ENCODE results near the gene ATXN1. TPM values are rescaled to one million over a fixed set of nuclear protein-coding genes. Genes with fewer than 3 reads are reported as not detected.

ATXN1 gene
- polyA plus RNA-seq, 2 of the 4 experiments (the other 2 are of a cell fraction), result 2.9 to 8.3 TPM

GRCh38 chr6:16473908-16474771 is 287.1 kb downstream of the ATXN1 start:
- Histone ChIP-seq H3K4me3 (no peak overlapping the region), H3K4me2 (no peak overlapping the region), H3K27ac (no peak overlapping the region), H3K9me3 (no peaks in the 10 kb centered on the region), H3K4me1 (peaks cover 26% of the 10 kb centered on the region)
- 85% methylated on average over 1 of the region's 1 CpG for WGBS (ENCODE audit: missing lambda C conversion rate)
- ChIA-PET POLR2A (no interaction called here), CTCF (interaction anchor here (1.5 kb wide), 1 partner anchor 37 kb away, joined by 3 read pairs; no protein-coding TSS in a partner anchor)
- no peak for FAIRE-seq
- DNase-seq (ENCODE audit: low read depth in 1 of 2, low spot score in 1 of 2), result no peak
- no peak for ATAC-seq
- TF ChIP-seq, protein P1, sequence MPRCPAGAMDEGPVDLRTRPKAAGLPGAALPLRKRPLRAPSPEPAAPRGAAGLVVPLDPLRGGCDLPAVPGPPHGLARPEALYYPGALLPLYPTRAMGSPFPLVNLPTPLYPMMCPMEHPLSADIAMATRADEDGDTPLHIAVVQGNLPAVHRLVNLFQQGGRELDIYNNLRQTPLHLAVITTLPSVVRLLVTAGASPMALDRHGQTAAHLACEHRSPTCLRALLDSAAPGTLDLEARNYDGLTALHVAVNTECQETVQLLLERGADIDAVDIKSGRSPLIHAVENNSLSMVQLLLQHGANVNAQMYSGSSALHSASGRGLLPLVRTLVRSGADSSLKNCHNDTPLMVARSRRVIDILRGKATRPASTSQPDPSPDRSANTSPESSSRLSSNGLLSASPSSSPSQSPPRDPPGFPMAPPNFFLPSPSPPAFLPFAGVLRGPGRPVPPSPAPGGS (IDR thresholded peaks at IDR 0.05), result no peak
- TF ChIP-seq EHMT2 (IDR thresholded peaks at IDR 0.05; ENCODE audit: low read depth) (no peak), ZSCAN20 (CRISPR knock-in tag; IDR thresholded peaks at IDR 0.05) (no peak), CTCF (IDR thresholded peaks at IDR 0.05) (no peak), NR3C1 (IDR thresholded peaks at IDR 0.05) (no peak), HOXB13 (CRISPR knock-in tag; IDR thresholded peaks at IDR 0.05; ENCODE audit: low read depth) (no peak), BHLHE40 (IDR thresholded peaks at IDR 0.05; ENCODE audit: low read depth, low read length) (no peak), CBX2 (IDR thresholded peaks at IDR 0.05; ENCODE audit: borderline replicate concordance, low read depth) (no peak), ZFP36 (IDR thresholded peaks at IDR 0.05; ENCODE audit: borderline replicate concordance, partially characterized antibody) (no peak), ZNF302 (CRISPR knock-in tag; IDR thresholded peaks at IDR 0.05) (no peak), ZC3H11A (IDR thresholded peaks at IDR 0.05) (no peak), KDM1A (IDR thresholded peaks at IDR 0.05; ENCODE audit: low read depth) (no peak)
- TF ChIP-seq, protein P2, sequence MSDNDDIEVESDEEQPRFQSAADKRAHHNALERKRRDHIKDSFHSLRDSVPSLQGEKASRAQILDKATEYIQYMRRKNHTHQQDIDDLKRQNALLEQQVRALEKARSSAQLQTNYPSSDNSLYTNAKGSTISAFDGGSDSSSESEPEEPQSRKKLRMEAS (IDR thresholded peaks at IDR 0.05), result no peak

DNA sequence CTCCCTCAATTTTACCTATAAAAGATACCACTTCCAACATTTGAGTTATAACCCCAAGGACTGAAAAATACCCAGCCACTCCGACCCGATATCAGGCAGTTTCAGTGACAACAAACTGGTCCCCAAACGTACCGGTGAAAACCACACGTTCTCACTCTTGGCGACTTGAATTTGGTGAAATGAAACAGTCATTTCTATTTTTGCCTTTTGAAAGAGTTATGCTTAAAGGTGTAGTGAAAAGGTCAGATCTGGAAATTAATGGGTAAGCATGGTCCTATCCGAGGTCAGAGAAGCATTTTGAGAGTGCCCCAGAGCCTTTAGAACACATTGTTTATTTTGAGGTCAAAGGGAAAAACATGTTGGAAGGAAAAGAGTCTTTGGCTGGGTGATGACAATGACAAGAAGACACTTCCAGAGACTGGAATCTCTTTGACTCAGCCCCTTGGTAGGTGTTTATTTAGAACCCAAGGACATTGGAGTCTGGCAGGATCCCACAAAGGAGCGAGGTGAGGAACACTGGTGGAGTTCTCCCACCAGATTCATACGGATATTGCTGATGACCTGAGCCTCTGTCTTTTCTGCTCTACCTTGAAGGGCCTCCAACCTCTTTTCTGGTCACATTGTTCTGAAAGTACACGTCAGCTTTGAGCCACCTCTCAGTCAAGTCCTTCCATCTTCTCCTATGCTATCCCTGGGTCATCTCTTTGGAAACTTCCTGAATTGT is 287.9 kb downstream of the ATXN1 start:
- ATAC-seq, result no peak
- FAIRE-seq, result no peak
- Histone ChIP-seq H3K4me3 (no peak overlapping the region), H3K4me1 (peaks cover 26% of the 10 kb centered on the region), H3K9me3 (no peaks in the 10 kb centered on the region), H3K27ac (no peak overlapping the region), H3K4me2 (no peak overlapping the region; the same call in 2 of the 3 replicates)
- ChIA-PET CTCF (no interaction called here), POLR2A (no interaction called here)
- DNase-seq (ENCODE audit: low read depth in 1 of 2, low spot score in 1 of 2), result no peak
- WGBS (ENCODE audit: missing lambda C conversion rate), result 87% methylated on average over 10 of the region's 10 CpGs
- TF ChIP-seq POLR2A (IDR thresholded peaks at IDR 0.05; ENCODE audit: low read length), result no peak

DNA sequence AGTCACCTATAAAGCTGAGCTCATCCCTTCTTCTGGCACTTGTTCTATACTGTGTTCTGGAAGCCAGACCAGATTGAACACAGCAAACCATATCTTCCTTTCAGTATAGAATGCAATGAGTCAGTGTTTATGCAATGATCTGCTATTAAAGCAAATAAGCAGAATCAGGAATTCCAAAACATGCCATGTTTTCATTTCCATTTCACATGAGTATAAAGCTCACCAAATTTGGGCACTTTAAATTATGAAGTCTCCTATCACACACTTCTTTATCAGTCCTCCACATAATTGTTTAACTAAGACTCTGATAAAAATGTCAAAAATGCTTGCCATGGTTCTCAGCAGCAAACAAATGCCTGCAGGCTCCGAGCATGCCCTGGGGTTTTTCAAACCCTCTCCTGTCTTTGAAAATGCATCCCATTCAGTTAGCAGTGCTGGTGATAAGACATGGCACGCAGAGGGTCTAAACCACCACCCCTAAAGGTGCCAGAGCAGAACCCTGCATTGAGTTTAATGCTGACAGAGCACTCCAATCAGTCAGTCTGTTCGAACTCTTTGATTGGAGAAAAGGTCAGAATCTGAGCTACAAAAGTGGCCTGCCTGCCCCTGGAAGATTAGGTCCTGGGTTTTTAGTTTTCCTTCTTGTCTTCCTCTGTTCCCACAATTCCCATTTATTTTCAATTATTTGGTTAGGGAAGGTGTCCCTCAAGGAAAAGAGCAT is 288.8 kb downstream of the ATXN1 start:
- Histone ChIP-seq H3K27ac (peak overlapping the region in 1 of 2 experiments; percentile 41; a peak in 1 of 6 replicates), H3K4me1 (peaks cover 26% of the 10 kb centered on the region), H3K9me3 (no peaks in the 10 kb centered on the region), H3K4me2 (peak overlapping the region; percentile 49), H3K4me3 (no peak overlapping the region)
- no peak for FAIRE-seq
- peak in 1 of 2 experiments; percentile 55; a peak in 3 of 6 replicates for ATAC-seq
- ChIA-PET POLR2A (no interaction called here), CTCF (no interaction called here)
- WGBS (ENCODE audit: missing lambda C conversion rate), result 63% methylated on average over 1 of the region's 3 CpGs
- TF ChIP-seq CTCF (IDR thresholded peaks at IDR 0.05) (no peak), CBX2 (IDR thresholded peaks at IDR 0.05; ENCODE audit: borderline replicate concordance, low read depth) (no peak), ESRRA (IDR thresholded peaks at IDR 0.05; ENCODE audit: borderline replicate concordance, low read length) (no peak), CEBPB (IDR thresholded peaks at IDR 0.05) (0 out of 4 replicates have a peak, but pooled peaks of 1 of the 2 experiments have one; percentile 10), FOSL2 (IDR thresholded peaks at IDR 0.05) (no peak), FOSL2 (CRISPR knock-in tag; IDR thresholded peaks at IDR 0.05) (0 out of 2 replicates have a peak, but pooled peaks have one; percentile 3), HOXB5 (CRISPR knock-in tag; IDR thresholded peaks at IDR 0.05) (no peak), TFCP2L1 (CRISPR knock-in tag; IDR thresholded peaks at IDR 0.05) (no peak), HOXB13 (CRISPR knock-in tag; IDR thresholded peaks at IDR 0.05; ENCODE audit: low read depth) (no peak)
- TF ChIP-seq, protein P3, sequence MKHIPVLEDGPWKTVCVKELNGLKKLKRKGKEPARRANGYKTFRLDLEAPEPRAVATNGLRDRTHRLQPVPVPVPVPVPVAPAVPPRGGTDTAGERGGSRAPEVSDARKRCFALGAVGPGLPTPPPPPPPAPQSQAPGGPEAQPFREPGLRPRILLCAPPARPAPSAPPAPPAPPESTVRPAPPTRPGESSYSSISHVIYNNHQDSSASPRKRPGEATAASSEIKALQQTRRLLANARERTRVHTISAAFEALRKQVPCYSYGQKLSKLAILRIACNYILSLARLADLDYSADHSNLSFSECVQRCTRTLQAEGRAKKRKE (CRISPR knock-in tag; IDR thresholded peaks at IDR 0.05; ENCODE audit: low read depth), result no peak
- DNase-seq (ENCODE audit: low read depth in 1 of 2, low spot score in 1 of 2), result peak in 1 of 2 experiments; percentile 4
